ENCODE measurements around the gene CILP2. TPM values are rescaled to one million over a fixed set of nuclear protein-coding genes. Genes with fewer than 3 reads are reported as not detected.

The CILP2 gene
- total RNA-seq, 2 experiments from 2014 or later, result 1.1 to 1.7 TPM

DNA sequence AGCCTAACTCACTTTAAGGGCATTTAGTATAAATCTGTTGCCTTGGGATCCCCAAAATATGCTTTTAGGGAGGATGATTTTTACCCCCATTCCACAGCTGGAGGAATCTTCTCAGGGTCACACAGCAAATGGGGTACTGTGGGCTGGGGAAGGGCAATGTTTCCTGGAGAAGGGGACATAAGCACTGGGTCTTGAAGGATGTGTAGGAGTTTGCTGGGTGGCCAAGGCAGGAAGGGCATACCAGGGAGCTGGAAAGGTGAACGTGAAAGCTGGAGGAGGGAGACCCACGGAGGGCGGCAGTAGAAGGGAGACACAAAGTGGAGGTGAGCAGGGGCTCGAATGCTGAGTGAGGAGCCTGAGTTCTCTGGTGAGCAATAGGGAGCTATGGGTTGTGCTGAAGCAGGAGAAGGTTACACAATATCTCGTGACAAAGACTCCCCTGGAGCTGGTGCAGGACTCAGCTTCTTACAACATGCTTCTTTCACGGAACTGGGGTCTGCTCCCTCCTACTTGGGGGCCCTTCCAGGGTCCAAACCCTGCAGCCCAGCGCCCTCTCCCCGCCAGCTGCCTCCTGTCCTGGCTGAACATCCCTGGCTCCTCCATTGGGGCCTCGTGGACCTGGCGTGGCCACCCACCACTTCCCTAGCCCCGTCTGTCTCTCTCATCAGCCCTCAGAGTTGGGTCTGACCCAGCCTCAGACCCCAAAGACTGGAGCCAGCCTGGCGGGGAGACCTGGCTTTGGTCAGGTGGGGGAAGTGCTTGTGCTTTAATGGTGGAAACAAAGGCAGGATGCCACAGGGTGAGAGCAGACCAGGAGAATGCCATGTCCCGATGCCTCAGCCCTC is 11.1 kb downstream of the CILP2 start:
- no peaks in the 10 kb centered on the region for H3K9me3 Mint-ChIP-seq
- POLR2A ChIA-PET, result interaction anchor here (1.2 kb wide), 1 partner anchor 10 kb away, joined by 3 read pairs; no protein-coding TSS in a partner anchor
- no peak for DNase-seq
- Histone ChIP-seq H3K36me3 (ENCODE audit: insufficient read depth, low read length) (no peaks in the 10 kb centered on the region), H3K27me3 (ENCODE audit: control insufficient read depth in 1 of 2, insufficient read depth in 2 of 2, low read length in 2 of 2) (no peaks in the 10 kb centered on the region), H3K4me3 (ENCODE audit: low read length) (no peak overlapping the region), H3K9me3 (ENCODE audit: control insufficient read depth in 1 of 2, insufficient read depth in 1 of 2, low read length in 2 of 2) (peaks cover 0 to 5% of the 10 kb centered on the region in 2 experiments), H3K27ac (ENCODE audit: low read depth in 1 of 2, low read length in 2 of 2) (no peak overlapping the region), H3K4me1 (ENCODE audit: insufficient read depth, low read length) (peaks cover 1% of the 10 kb centered on the region)
- intact Hi-C loops (cut with DNase I, micrococcal nuclease), result no loop called here
- H3K27ac Mint-ChIP-seq, result no peak overlapping the region
- H3K4me1 Mint-ChIP-seq (ENCODE audit: low read depth), result no peaks in the 10 kb centered on the region
- no peaks in the 10 kb centered on the region for H3K36me3 Mint-ChIP-seq (ENCODE audit: low read depth)
- no peak overlapping the region for H3K4me3 Mint-ChIP-seq
- no peak for TF ChIP-seq CTCF (IDR thresholded peaks at IDR 0.05)
- no peaks in the 10 kb centered on the region for H3K27me3 Mint-ChIP-seq
- CTCF ChIA-PET, result no interaction called here
- ATAC-seq (ENCODE audit: poor library complexity), result no peak

DNA sequence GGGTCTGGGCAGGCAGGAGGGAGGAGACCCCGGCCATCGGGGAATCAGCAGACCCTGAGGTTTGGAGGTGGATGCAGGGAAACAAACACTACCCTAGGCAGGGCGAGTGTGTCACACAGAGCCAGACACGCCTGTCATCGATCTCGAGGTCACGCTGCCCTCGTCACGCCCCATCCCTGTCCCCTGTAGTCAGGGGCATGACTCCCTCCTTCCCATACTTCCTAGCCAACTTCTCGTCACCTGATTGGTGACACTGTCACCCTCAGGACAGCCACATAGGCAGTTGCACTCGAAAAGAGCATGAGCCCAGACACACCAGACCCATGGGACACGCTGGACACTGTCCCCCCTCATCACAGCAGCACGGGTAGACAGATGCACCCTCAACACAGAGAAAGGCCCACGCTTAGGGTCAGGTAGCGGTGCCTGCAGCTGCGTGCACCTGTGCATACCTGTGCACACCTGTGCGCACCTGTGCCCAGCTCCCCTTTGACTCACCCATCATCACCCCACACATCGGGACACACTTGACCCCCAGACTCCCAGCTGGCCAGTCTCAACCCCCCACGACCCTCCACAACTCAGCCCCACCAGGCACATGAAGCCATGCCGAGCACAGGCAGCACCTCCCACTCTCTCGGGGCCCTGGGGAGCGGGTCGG is 11.9 kb downstream of the CILP2 start:
- H3K27ac Mint-ChIP-seq, result no peak overlapping the region
- POLR2A ChIA-PET, result no interaction called here
- no peak overlapping the region for H3K4me3 ChIP-seq (ENCODE audit: low read length)

GRCh38 chr19:19550485-19550929 is 12.4 kb downstream of the CILP2 start:
- Mint-ChIP-seq H3K4me1 (ENCODE audit: low read depth) (peaks cover 4% of the 10 kb centered on the region), H3K36me3 (ENCODE audit: low read depth) (no peaks in the 10 kb centered on the region), H3K9me3 (no peaks in the 10 kb centered on the region), H3K27ac (no peak overlapping the region), H3K27me3 (no peaks in the 10 kb centered on the region), H3K4me3 (no peak overlapping the region)
- no peaks in the 10 kb centered on the region for H3K36me3 ChIP-seq (ENCODE audit: insufficient read depth, low read length)
- peaks cover 8% of the 10 kb centered on the region for H3K4me1 ChIP-seq (ENCODE audit: insufficient read depth, low read length)
- ChIA-PET POLR2A (interaction anchor here (0.7 to 1.2 kb wide), 2 partner anchors 55 to 118 kb away, joined by 3 to 4 read pairs; no protein-coding TSS in a partner anchor), CTCF (no interaction called here)
- H3K4me3 ChIP-seq (ENCODE audit: low read length), result no peak overlapping the region
- no peaks in the 10 kb centered on the region for H3K27me3 ChIP-seq (ENCODE audit: control insufficient read depth in 1 of 2, insufficient read depth in 2 of 2, low read length in 2 of 2)
- ATAC-seq (ENCODE audit: poor library complexity) (no peak), DNase-seq (no peak)
- intact Hi-C loops (cut with DNase I, micrococcal nuclease), result no loop called here
- TF ChIP-seq CTCF (IDR thresholded peaks at IDR 0.05), result no peak
- H3K27ac ChIP-seq (ENCODE audit: low read depth in 1 of 2, low read length in 2 of 2), result no peak overlapping the region
- H3K9me3 ChIP-seq (ENCODE audit: control insufficient read depth in 1 of 2, insufficient read depth in 1 of 2, low read length in 2 of 2), result peaks cover 0 to 5% of the 10 kb centered on the region in 2 experiments

More for the DNA sequence above, 11.9 kb downstream of the CILP2 start:
- CTCF ChIA-PET, result no interaction called here
- intact Hi-C loops (cut with DNase I, micrococcal nuclease), result no loop called here
- Histone ChIP-seq H3K9me3 (ENCODE audit: control insufficient read depth in 1 of 2, insufficient read depth in 1 of 2, low read length in 2 of 2) (peaks cover 0 to 5% of the 10 kb centered on the region in 2 experiments), H3K27me3 (ENCODE audit: control insufficient read depth in 1 of 2, insufficient read depth in 2 of 2, low read length in 2 of 2) (no peaks in the 10 kb centered on the region), H3K36me3 (ENCODE audit: insufficient read depth, low read length) (no peaks in the 10 kb centered on the region), H3K27ac (ENCODE audit: low read depth in 1 of 2, low read length in 2 of 2) (no peak overlapping the region), H3K4me1 (ENCODE audit: insufficient read depth, low read length) (peaks cover 8% of the 10 kb centered on the region)
- Mint-ChIP-seq H3K4me3 (no peak overlapping the region), H3K9me3 (no peaks in the 10 kb centered on the region), H3K4me1 (ENCODE audit: low read depth) (peaks cover 4% of the 10 kb centered on the region), H3K36me3 (ENCODE audit: low read depth) (no peaks in the 10 kb centered on the region), H3K27me3 (no peaks in the 10 kb centered on the region)
- TF ChIP-seq CTCF (IDR thresholded peaks at IDR 0.05), result no peak
- DNase-seq, result no peak
- no peak for ATAC-seq (ENCODE audit: poor library complexity)

Measured in CD4-positive, alpha-beta T cell (primary cell).